NCI-H187 (cell line): Measurements from ENCODE around the gene COL28A1.
"Not testable (repeated sequence)": the region's sequence is repeated elsewhere in the genome, so short reads cannot be mapped to it uniquely, and the experiment has no call there.

Experiments
- DNase-seq, 2 experiments: peaks; one replicate each; lab custom pipeline; 2025; lab: John Stamatoyannopoulos, UW

COL28A1 gene

GRCh38 chr7:7416031-7416858 is 119.4 kb downstream of the COL28A1 start:
- DNase-seq = no peak

GRCh38 chr7:7414791-7415603 is 120.7 kb downstream of the COL28A1 start:
- DNase-seq = no peak

- DNase-seq = no peak
Measured at GRCh38 chr7:7408001-7408770, 127.5 kb downstream of the COL28A1 start.

DNA sequence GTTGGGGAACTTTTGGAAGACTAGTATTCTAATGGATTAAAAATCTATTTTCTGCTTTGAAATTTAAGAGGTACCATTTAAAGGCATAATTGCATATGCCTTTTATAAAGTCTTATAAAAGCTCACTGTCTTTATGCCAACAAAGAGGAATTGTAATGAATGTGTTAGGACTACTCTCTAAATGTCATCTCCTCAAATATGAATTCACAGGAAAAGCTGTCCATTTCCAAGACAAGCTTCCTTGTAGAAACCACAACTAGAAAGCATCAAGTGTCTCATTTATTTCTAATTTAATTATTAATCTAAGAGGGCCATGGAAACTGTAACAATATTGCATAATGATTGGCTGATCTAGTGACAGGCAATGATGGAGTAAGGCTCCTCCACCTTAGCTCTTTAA is 130.2 kb downstream of the COL28A1 start:
- no peak for DNase-seq

GRCh38 chr7:7399707-7400106 is 136.0 kb downstream of the COL28A1 start:
- DNase-seq = no peak

GRCh38 chr7:7395785-7396184 is 139.9 kb downstream of the COL28A1 start:
- no peak for DNase-seq

DNA sequence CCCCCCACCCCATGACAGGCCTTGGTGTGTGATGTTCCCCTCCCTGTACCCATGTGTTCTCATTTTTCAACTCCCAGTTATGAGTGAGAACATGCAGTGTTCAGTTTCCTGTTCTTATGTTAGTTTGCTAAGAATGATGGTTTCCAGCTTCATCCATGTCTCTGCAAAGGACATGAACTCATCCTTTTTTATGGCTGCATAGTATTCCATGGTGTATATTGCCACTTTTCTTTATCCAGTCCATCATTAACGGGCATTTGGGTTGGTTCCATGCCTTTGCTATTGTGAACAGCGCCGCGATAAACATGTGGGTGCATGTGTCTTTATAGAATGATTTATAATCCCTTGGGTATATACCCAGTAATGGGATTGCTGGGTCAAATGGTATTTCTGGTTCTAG is 147.5 kb downstream of the COL28A1 start:
- not testable (repeated sequence) for DNase-seq

DNA sequence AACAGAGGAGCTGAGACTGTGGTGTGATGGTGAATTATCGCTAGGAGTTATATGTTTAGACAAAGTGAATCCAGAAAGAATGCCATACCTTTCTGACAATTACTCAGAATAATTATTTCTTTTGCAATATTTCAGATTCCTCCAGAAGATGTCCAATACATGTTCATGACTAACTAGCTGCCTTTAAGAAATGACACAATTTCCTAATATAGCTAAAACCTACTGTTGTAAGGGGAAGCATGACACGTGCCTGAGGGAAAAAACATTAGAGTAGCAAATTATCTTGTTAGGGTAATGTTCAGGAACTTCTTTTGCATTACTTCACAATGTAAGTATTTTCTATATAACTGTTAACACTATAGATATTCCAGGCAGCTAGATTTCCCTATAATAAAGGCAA is 150.3 kb downstream of the COL28A1 start:
- no peak for DNase-seq

GRCh38 chr7:7384228-7384627 is 151.4 kb downstream of the COL28A1 start:
- DNase-seq = no peak

DNA sequence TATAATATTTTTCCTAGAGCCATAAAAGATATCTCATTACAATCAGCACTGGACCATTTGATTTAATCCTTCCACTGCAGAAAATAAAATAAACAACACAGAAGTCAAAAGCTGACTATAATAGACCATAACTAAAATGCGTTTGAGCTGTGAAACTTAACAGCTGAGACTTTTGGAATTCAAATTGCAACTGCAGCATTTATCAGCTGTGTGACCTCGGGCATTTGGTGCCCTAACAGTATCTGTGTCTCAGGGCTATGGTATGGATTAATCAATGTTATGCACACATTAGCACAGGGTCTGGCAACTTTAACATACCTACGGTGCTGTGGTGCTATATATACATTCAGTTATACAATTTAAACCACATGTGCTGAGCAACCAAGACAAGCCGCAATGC is 160.1 kb downstream of the COL28A1 start:
- no peak for DNase-seq

GRCh38 chr7:7370076-7370475 is 165.6 kb downstream of the COL28A1 start:
- no peak for DNase-seq

DNA sequence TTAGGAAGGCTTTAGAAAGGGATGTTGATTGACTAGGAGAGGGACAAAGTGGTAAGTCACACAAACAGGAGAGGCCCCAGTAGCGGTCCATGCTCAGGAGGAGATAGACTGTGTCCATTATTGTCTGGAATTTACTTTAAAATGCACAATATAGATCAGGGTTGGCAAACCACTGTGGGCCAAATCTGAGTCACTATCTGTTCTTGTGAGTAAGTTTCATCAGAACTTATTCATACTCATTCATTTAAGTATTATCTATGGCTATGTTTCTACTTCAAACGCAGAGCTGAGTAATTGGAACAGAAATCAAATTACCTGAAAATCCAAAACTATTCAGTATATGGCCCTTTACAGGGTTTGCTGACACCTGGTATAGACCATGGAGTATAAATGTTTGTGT is 166.5 kb downstream of the COL28A1 start:
- no peak for DNase-seq

- DNase-seq = no peak
Measured at GRCh38 chr7:7354674-7355073, 181.0 kb downstream of the COL28A1 start.

DNA sequence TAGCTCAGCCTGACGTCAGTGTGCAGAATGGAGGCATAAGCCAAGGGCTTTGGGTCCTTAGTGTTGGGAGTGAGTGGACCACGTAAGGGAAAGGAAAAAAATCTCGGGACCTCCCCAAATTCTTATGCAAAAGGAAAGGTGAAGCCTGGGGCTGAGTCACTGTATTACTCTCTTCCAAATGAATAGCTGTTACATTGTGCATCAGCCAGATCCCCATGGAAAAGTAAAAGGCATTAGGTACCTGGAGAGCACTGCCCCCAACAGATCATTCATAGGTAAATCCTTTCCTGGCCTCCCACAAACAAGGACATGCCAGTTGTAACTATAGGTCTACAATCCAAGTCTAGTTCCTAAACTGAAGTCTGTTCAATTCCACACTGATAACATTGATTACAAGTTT is 182.8 kb downstream of the COL28A1 start:
- no peak for DNase-seq

GRCh38 chr7:7351832-7352231 is 183.8 kb downstream of the COL28A1 start:
- no peak for DNase-seq

DNA sequence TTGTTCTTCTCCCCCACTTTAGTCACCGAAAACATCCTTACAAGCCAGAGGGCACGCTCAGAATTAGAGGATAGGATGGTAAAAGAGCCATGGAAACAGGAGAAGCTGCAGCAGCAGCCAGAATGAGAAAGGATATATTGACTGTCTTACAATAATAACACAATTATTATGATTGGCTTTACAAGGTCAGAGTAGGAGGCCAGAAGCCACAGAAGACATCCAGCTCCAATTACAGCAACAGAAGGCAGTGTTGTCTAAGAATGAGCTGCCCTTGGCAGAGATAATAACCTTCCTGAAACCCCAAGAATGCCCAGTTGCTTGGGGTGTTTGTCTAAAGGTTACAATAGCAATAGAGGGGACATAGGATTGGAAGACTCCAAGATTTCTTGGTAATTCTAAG is 184.5 kb downstream of the COL28A1 start:
- no peak for DNase-seq

DNA sequence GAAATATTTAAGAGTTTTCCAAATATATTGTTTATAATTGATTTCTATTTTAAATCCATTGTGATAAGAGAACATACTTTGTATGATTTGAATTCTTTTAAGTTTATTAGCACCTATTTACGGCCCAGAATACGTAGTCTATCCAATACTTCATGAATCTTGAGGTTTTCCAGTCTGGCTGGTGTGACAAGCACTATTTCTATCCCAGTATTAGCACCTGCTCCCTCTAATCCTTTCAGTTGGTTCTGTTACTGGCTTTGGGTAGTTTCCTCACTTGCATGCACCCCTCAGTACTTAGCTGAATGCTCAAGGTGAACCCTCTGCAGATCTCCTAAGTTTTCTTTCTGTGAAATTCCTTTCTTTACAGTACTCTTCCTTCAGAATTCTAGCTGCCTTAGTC is 186.5 kb downstream of the COL28A1 start:
- DNase-seq = no peak

GRCh38 chr7:7347045-7347444 is 188.6 kb downstream of the COL28A1 start:
- DNase-seq = no peak

- DNase-seq = no peak
Measured at GRCh38 chr7:7344583-7344982, 191.1 kb downstream of the COL28A1 start.

- DNase-seq = no peak
Measured at GRCh38 chr7:7335909-7336308, 199.8 kb downstream of the COL28A1 start.

DNA sequence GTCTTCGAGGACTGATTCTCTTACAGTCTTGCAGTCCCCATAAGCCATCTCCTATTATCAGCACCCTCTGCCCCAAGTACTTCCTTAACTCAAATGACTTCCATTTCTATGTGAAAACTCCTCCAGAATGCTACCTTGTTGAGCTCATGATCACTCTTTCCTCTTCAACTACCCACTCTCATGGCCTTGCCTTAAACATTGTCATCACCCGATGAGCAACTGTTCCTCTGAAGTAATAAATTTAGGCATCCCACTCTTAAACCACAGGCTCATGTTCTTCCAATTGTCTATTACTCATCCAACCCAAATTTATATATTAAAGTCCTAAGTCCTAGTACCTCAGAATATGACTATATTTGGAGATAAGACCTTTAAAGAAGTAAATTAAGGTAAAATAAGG is 200.5 kb downstream of the COL28A1 start:
- DNase-seq = no peak

DNA sequence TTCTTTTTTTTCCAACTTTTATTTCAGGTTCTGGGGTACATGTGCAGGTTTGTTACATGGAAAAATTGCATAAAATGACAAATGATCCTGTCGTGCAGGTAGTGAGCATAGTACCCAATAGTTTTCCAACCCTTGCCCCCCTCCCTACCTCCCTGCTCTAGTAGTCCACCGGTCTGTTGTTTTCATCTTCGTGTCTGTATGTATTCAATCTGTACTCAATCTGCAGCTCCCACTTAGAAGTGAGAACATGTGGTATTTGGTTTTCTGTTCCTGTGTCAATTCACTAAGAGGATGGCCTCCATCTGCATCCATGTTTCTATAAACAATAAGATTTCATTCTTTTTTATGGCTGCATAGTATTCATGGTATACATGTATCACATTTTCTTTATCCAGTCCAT is 202.1 kb downstream of the COL28A1 start:
- no peak for DNase-seq

DNA sequence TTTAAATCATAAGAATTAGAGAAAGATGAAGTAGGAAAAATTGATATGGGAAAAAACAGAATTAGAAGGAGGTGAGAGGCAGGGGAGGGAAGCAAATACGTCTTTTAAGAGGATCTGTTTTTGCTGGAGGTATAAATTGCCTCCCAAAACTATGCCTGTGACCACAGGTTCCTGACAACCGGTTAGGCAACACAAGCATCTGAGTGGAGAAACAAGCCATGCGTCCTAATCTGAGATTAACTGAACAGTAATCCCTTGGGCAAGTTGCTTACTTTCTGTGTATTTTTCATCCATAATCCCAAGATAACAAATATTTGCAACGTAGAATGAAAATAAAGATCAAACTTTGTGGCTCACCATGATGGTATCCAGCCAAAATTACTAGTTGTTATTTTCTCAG is 204.2 kb downstream of the COL28A1 start:
- DNase-seq = no peak
